ENCODE data around the gene FOSL1. TPM values are rescaled to one million over a fixed set of nuclear protein-coding genes. Genes with fewer than 3 reads are reported as not detected.

Gene FOSL1
- 7.5 and 11.6 TPM in 2 replicates for total RNA-seq
- 9.1 TPM for polyA plus RNA-seq (2012)

DNA sequence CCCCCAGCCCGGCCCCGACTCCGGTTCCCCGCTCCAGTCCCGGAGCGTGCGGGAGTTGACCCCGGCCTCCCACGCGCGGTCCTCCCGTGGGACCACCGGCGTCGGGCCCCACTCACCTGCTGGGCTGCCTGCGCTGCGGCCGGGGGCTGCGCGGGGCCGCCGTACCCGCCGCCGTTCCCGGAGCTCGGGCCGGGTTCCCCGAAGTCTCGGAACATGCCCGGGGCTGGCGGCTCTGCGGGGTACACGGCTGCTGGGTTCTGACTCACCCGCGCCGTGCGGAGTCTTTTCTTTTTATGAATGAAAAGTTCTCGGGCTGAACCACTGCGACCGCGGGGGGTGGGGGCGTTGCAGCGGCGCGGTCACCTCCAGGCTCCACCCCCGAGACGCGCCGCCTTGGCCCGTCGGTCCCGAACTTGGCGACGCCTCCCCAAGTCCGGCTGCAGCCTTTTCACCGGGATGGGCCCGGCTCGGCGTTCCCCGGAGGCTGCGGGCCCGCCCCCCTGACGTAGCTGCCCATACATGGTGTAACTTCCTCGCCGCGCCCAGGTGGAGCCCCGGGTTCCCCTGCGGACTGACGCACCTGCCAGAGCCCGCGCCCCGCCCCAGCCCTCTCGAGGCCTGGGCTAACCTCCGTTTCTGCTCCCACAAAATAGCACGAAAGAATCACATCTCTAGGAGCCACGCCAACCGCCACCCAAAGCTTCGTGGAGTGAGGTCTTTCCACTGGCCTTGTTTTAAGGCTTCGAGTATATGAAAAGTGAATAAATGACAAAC lies at the start of gene FOSL1:
Gene FOSL1 (minus strand): TSS at position 264 of the 774 bp plus-strand sequence. CDS start 49 bp downstream, at position 215.
- DNase-seq (ENCODE audit: low read depth), result peak; percentile 92

DNA sequence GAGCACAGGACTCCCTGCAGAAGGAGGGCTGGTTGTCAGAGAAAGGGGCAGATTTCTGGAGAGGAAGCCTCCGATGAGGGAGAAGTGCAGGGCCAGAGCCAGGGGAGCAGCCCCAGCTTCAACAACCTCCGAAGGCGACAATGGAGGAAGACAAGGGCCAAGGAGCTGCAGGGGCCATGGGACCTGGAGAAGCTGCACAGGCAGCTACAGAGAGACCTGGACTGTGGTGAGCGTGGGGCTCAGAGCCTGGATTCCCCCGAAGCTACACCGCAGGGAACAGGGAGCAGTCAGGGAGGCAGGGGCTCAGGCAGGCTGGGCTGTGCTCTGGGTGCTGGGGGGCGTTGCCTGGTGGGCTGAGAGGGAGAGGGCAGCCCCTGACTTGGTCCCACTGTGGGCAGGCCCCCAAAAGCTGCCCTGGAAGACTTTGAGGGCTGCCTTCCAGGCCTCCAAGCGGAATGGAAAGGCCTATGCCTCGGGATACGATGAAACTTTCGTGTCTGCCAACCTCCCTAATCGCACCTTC lies 47.5 kb upstream of the FOSL1 start:
- no peak for DNase-seq (ENCODE audit: low read depth)

DNA sequence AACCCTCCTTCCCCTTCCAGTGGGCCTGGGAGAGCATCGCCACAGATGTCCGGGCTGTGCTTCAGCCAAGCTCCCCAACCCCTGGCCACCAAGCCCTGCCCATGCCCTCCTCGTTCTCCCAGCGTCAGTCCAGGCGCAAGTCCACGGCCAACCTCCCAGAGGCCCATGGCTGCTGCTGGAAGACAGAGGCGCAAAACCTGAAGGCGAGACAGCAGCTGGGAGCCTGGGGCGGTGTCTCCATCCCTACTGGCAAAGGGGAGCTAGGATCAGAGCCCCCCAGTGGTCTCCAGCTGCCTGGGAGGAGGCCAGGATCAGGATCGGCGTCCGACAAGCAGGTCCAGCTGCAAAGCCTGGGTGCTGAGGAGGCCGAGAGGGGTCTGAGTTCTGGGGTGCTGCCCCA lies 46.9 kb upstream of the FOSL1 start:
- DNase-seq (ENCODE audit: low read depth), result no peak

DNA sequence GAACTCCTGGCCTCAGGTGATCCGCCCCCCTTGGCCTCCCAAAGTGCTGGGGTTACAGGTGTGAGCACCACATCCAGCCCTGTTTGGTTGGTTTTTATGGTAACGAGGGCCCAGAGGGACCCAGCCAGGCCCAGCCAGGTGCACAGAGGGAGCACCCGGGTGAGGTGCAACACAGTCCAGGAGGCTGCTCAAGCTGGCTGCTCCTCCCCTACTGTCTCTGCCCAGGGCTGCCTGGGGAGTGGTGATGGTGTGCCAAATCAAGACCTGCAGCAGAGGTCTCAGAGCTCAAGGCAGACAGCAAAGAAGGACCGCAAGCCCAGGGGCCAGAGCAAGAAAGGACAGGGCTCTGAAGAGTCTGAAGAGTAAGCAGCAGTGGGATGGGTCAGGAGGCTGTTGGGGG lies 46.5 kb upstream of the FOSL1 start:
- DNase-seq (ENCODE audit: low read depth), result no peak

DNA sequence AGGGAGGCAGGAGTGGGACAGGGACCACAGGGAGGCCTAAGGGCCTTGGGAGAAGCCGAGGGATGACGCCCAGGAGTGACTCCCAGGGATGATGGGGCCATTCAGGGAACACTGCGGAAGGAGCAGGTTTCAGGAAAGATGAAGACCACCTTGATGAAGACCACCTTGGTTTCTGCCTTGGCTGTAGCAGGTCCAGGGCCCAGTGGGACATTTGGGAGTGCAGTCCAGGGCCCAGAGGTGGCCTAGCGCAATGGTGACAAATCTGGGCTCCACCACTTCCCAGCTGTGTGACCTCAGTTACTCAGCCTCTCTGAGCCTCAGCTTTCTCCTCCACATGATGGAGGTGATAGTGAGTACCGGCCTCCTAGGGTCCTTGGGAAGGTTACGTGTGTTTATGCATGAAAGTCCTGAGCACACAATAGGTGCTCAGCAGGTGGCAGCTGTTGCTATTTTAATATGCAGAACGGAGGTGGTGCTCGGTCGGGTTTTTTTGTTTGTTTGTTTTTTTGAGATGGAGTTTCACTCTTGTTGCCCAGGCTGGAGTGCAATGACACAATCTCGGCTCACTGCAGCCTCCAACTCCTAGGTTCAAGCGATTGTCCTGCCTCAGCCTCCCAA lies 45.9 kb upstream of the FOSL1 start:
- no peak for DNase-seq (ENCODE audit: low read depth)

DNA sequence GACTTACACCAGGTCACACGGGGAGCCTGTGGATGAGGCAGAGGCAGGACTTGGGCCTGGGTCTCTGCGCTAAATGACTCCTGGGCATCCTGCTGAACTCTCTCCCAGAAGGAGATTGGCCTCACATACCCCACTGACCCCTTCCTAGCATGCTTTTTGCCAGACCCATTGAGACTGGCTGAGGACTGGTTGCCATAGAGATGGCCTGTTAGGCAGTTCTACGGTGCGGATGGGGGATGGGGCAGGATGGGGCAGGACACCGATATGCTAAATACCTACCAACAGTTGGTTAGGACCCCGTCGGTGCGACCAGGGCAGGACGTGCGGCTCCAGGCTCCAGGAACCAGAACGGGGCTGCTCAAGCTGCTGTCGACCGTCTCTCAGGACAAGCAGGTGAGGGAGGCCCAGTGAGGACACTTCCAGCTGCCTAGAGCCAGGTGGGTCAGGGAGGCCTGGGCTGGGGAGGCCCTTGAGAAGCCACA lies 45.3 kb upstream of the FOSL1 start, which contains the start of gene TSGA10IP:
Gene TSGA10IP (plus strand): TSS at position 51 of the 482 bp plus-strand sequence. CDS start 196 bp downstream, at position 247.
- no peak for DNase-seq (ENCODE audit: low read depth)

DNA sequence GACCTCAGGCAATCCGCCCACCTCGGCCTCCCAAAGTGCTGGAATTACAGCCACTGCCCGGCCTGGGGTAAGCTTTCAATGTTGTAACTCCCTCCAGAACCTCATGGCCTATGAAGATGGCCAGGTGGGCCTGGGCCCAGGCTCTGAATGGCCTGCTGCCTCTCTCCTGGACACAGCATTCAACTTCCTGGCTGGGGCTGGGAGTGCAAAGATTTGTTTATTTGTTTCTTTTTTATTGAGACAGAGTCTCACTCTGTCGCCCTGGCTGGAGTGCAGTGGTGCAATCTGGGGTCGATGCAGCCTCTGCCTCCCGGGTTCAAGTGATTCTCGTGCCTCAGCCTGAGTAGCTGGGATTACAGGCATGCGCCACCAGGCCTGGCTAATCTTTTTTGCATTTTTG lies 44.6 kb upstream of the FOSL1 start:
- DNase-seq (ENCODE audit: low read depth), result no peak

DNA sequence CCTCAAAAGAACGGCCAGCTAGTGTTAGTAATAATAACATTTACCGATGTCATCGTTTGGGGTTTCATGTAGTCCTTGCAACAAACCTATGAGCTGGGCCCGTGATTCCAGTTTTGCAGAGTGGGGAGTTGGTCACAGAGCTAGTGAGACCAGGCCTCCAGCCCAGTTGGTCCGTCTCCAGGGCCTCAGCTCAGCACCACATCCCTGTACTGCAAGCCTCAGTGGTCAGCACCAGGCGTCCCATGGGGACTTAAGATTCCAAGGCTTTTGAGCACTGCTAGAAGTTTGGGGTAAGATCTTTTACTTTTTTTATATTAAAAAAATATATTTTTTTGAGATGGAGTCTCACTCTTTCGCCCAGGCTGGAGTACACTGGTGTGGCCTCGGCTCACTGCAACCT lies 44.0 kb upstream of the FOSL1 start:
- no peak for DNase-seq (ENCODE audit: low read depth)

DNA sequence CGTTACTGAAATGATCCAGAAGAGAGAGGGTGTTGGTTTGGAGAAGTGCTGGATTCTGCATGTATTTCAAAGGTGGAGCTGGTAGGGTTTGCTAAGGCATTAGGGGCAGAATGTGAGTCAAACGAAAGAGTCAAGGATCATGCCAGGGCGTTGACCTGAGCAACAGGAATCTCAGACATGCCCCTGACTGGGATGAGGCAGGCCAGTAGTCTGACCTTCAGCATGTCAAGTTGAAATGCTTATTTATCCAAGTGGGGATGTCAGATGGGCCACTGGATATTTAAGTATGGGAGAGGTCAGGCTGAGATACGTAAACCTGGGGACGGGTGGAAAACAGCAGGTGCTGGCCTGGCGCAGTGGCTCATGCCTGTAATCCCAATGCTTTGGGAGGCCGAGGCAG lies 42.3 kb upstream of the FOSL1 start:
- DNase-seq (ENCODE audit: low read depth), result no peak

DNA sequence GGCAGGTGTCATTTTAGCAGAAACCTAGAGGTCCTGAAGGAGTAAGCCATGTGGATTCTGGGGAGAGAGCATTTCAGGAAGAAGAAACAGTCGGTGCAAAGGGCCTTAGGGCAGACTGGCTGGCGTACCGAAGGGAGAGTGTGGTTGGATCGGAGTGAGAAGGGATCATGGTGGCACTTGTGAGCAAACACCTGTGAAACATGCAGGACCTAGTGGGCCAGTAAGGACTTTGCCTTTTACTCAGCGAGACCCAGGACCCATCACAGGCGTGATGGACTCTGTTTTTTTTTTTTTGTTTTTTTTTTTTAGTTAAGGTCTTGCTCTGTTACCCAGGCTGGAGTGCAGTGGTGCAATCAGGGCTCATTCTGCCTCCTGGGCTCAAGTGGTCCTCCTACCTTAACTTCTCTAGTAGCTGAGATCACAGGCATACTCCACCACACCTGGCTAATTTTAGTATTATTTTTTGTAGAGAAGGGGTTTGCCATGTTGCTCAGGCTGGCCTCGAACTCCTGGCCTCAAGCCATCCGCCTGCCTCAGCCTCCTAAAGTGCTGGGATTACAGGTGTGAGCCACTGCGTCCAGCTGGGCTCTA lies 41.6 kb upstream of the FOSL1 start:
- no peak for DNase-seq (ENCODE audit: low read depth)

DNA sequence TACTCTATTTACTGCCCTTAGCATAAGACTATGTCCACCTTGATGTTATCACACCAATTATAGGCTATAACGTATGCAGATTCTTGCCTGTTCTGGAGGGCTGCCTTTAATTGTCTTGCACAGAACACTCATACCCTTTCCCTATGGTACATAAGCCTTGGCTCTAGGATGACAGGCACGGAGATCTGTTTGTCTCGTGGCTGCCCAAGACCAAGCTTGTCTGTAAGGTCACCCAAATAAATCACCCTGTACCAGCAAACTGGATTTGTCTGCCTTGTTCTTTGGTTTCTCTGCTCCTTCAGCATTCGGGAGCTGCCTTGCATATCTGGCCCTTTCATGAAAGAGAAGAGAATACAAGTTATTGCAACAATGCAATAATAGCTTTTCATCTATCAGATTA lies 37.6 kb upstream of the FOSL1 start:
- no peak for DNase-seq (ENCODE audit: low read depth)

DNA sequence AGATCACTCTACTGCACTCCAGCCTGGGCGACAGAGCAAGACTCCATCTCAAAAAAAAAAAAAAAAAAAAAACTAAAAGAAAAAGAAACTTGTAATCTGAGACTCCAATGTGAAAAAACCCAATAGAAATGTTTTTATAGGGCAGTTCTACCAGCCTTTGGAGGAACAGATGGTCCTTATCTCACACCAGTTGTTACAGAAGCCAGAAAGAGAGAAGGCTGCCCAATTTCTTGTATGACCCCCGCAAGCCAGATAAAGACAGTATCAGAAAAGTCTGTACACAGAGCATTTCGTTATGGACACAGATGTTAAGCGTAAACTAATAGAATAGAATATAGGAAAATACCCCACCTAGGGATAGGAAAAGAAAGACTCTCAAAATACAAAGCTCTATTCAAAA lies 33.8 kb upstream of the FOSL1 start:
- DNase-seq (ENCODE audit: low read depth), result peak; percentile 31

DNA sequence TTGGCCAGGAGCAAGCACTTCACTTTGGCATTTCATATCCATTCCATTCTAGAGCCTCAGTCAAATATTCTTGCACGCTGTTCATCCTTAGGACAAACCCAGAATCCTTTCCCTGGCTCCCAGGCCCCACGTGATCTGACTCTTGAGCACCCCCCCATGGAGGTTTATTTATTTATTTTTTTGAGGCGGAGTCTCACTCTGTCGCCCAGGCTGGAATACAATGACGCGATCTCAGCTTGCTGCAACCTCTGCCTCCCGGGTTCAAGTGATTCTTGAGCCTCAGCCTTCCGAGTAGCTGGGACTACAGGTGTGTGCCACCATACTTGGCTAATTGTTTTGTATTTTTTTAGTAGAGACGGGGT lies 32.4 kb upstream of the FOSL1 start:
- no peak for DNase-seq (ENCODE audit: low read depth)

DNA sequence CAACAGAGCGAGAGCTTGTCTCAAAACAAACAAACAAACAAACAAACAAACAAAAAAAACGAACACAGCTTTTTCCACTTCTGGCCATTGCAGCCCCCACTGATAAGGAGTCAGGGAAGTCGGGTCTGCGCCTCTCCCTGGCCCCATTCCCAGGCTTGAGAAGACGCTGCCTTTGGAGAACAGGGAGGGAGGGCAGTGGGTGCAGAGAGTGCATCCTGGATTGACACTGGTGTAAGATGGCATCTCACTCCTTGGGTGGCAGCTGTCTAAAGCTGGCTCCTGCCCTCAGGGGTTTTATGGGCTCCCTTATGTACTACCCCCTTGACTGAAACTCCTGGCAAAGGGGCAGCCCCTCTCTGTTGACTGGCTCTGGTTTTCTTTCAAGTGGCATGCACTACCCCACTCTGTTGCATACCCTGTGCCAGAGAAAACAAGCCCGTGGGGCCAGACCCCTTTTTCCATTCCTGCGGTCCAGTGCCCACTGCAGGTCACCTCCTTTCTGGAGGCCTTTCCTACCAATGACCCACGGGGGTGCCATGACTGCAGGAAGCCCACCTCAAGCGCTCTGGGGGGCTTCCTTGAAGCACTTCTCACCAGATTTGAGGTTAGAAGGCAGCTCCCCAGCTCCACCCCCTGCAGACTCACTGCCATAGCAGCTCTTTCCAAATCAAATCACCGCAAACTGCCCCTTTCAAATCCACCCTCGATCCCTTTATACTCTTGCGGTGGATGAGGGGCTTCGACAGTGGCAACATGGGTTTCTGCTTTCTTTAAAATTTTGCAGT lies 31.8 kb upstream of the FOSL1 start:
- DNase-seq (ENCODE audit: low read depth), result no peak

DNA sequence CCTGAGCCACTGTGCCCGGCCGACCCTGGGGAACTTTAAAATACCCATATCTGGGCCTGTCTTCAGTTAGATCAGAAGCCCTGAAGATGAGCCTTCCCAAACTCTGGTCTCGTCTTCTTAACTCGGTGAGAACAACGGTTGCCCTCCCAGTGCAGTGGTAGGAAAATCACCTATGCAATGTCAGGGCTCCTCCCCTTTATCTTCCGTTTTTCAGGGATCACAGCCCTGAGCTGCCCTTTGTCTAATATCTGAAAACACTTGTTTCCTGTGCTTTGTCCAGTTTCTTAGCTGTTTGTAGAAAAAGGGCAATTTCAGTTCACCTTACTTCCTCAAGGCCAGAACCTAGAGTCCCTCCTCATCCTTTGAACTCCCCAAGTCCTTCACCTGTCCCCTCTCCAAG lies 28.5 kb upstream of the FOSL1 start:
- no peak for DNase-seq (ENCODE audit: low read depth)

DNA sequence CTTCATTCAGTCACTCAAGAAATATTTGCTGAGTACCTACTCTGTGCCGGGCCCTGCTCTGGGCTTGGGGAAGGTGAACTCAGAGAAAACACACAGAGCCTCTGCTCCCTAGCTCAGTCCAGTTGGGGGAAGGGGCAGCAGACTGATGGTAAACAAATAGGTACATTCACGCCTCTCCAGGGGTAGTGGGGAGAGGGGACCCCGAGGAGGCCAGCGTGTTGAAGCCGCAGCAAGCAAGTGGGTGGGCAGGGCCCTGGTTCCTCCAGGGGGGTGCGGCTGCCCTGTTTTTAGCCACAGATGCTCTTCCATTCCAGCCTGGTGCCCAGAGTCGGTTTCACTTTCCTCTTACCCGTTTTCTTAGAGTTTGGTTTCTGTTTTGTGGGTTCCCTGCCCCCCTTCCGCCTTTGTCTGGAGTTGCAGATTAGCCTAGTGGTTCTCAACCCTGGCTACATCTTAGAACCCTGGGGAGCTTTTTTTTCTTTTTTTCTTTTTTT lies 27.8 kb upstream of the FOSL1 start:
- no peak for DNase-seq (ENCODE audit: low read depth)

DNA sequence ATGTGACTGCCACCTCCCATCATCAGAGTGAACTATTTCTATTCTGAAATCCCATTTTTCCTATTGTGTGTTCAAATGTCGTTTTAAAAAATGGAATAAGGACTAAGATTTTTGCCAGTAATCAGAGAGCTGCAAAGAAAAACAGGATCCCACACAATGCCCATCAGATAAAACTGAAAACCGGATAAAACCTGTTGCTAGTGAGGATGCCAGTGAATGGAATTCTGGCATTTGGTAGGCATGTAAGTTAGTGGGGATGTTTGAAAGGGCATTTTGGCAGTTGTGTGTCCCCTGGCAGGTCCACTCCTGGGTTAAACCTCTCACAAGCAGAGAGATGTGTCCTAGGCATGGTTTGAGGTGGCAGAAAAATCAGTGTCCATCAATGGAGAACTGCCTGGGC lies 25.2 kb upstream of the FOSL1 start:
- no peak for DNase-seq (ENCODE audit: low read depth)

DNA sequence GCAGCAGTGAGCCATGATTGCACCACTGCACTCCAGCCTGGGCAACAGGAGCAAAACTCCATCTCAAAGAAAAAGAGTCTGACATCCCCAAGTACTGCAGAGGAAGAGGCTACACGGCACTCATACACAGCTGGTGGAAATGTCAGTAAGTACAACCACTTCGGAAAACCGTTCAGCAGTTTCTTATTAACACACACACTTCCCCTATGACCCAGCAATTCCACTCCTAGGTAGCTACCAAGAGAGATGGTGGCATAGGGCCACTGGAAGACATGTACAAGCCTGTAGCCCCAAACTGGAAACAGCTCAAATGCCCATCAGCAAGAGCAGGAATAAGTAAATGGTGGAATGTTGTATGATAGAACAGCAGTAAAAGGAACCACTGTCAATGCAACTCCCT lies 22.4 kb upstream of the FOSL1 start:
- no peak for DNase-seq (ENCODE audit: low read depth)

DNA sequence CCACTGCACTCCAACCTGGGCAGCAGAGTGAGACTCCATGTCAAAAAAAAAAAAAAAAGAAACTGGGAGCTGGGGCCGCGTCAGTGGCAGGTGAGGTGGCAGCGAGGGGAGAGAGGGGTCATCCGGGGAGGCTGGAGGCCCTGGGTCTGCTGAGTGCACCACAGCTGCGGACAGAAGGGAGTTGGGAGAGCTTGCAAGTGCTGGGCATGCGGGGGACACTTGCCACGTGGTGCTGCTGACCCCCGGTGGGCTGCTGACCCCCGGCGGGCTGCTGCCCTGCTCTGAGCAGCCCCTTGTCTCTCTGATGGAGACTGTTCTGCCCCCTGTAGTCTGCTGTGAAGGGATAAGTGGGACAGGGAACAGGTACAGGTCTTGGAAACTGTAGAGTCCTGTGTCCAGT lies 21.7 kb upstream of the FOSL1 start:
- no peak for DNase-seq (ENCODE audit: low read depth)

DNA sequence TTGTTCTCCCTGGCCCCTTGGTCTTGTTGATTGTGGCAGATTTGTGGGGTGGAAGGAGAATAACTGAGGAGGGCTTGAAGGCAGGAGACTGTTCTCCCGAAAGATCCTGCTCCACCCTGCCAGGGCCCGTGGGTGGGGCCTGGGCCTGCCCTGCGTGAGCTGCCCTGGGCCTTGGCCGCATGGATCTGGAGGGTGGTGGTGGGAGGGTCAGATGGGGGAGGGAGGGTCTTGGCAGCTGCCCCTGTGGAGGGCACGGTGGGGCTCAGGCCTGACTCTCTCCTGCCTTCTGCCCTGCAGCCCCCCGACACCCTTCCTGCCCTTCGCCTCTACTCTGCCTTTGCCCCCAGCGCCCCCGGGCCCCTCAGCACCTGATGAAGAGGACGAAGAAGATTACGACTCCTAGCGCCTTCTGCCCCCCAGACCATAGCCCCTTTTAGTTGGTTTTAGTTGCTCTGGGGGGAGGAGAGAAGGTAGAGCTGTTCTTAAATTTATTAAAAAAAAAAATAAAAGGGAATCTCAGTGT lies 20.9 kb upstream of the FOSL1 start:
- no peak for DNase-seq (ENCODE audit: low read depth)

DNA sequence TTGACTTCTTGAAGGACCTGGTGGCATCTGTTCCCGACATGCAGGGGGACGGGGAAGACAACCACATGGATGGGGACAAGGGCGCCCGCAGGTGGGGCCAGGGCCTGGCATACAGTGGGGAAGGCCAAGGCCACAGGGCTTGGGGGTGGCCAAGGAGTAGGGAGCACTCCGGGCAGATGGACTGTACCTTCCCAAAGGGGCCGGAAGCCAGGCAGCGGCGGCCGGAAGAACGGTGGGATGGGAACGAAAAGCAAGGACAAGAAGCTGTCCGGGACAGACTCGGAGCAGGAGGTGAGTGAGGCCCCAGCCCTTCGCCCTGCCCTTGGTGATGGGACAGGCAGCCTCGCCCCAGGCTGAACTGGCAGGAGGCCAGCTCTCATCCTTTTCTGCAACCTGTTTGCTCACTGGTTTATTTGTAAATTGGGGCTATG lies 20.2 kb upstream of the FOSL1 start:
- no peak for DNase-seq (ENCODE audit: low read depth)
